NCI-H526 treated with DMSO at 0.1 percent for 48 hours (cell line): Measurements from ENCODE around the gene KIF13A.
"Not testable (repeated sequence)": the region's sequence is repeated elsewhere in the genome, so short reads cannot be mapped to it uniquely, and the experiment has no call there.

Experiments used
- DNase-seq: peaks from one replicate; lab custom pipeline; 2025; lab: John Stamatoyannopoulos, UW

KIF13A gene

DNA sequence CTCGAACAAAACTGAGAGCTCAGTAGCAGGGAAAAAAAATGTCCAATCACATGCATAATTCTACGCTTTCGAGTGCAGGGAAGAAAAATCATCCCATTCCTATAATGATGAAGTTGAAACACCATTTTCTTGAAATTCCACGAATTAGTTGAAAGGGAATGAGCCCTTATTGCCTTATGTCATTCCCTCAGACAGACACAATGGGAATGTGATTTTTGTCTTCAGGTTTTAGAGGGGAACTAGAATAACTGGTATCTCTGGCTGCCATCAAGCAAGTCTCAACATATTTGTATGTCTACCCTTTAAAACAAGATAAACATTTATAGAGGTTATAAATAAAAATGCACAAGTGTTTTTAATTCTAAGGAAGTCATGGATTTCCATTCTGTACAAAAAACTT is 87.9 kb downstream of the KIF13A start:
- no peak for DNase-seq

DNA sequence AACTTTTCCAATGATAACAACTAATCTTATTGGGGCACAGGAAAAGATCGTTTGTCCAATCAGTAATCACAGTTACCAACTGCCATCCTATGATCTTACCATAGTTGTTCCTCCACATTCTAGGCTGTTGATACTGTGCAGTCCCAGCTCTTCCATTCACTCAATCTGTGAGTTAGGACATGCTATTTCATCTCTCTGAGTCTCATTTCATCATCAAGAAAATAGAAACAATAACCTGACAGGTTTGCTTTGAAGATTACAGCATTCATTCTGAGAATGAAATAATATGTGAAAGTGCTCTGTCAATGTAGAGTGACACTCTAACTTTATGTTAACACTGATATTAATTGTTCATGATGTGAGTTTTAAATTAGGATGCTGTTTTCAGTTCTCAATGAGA is 89.8 kb downstream of the KIF13A start:
- DNase-seq = no peak

DNA sequence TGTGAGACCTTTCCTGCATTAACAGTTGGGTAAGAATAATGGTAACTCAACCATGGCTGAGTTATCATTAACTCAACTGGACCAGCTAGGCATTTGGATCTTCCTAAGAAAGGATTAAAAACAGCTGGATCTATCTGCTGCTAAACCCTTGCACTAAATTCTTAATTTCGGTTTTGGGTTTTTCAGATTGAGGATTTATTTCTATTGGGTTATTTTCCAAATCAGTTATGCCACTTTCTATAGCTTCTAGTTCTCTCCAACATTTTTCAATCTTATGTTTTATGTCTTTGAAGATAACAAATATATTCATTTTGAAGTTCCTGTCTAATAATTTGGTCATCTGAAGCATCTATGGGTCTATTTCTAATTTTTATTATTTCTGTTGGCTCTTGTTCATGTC is 92.5 kb downstream of the KIF13A start:
- no peak for DNase-seq

DNA sequence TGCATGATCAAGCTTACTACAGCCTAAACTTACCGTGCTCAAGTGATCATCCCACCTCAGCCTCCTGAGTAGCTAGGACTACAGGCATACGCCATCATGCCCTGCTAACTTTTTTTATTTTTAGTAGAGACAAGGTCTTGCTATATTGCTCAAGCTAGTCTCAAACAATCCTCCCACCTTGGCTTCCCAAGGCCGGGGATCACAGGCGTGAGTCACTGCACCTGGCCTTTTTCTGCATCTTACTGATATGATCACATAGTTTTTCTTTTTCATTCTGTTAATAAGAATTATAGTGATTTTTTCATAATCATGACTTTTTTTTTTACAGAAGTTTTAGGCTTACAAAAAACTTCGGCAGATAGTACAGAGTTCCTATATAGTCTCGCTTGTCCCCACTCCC is 93.2 kb downstream of the KIF13A start:
- no peak for DNase-seq

DNA sequence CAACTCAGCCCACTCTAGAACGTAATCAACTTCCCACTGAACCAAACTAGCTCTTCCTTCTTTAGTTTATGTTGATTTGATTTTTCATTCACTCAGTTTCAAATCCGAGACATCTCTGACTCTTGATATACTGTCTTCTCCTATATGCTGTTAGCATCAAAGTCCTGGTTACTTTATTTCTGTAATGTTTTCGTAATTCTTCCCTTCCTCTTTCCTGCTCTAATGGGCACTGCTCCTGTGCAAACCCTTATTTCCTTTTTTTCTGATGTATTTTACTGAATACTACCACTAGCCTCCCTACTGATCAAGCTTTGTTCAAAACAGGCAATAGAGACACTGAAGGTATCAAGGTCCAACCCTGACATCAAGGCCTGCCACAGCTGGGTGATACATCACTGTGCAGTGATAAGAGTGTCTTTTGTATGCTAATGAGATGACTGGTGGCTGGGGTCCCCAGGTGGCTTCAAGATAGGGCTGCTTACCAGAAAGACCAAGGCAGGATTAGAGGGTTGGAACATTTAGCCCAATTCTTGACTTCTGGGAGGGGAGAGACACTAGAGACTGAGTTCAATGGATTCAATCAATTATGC is 95.2 kb downstream of the KIF13A start:
- no peak for DNase-seq

DNA sequence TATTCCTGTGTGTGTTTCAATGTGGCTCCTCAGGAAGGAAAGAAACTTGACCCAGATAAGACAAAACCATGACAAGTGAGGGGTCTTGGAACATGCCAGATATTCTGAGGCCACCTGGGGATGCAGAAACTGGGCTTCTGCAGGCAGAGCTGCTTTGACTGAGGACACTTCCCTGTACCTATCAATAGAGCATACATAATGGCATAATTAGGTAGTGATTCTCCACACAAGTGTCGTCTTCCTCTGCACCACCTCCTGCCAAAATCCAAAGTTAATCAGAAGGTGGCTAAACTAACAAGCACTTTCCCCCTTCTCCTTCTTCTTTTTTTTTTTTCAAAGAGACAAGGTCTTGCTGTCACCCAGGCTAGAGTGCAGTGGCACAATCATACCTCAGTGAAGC is 97.1 kb downstream of the KIF13A start:
- no peak for DNase-seq

DNA sequence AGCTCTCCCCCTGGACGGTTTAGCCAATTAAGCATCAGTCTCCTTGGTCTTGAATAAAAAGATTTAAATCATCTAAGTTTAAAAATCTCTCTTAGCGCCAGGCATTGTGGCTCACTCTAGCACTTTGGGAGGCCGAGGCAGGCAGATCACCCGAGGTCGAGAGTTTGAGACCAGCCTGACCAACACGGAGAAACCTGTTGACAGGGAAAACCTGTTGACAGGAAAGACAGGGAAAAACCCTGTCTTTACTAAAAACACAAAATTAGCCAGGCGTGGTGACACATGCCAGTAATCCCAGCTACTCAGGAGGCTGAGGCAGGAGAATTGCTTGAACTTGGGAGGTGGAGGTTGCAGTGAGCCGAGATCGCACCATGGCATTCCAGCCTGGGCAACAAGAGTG is 97.7 kb downstream of the KIF13A start:
- not testable (repeated sequence) for DNase-seq

DNA sequence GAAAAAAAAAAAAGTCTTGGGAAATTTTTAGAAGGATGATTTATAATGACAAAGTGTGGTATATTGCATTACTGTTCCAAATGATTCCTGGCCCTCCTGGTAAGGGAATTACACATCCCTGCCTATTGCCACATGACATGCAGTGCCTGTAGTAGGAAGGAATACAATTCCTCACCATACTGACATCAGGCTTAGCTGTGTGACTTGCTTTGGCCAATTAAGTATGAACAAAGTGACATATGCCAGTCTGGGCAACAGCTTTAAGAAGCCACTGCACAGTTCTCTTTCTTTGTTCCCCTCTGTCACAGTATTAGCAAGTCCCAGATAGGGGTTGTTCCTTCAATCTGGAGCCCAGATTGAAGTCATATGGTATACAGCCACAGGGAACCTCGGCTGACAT is 100.5 kb downstream of the KIF13A start:
- no peak for DNase-seq

DNA sequence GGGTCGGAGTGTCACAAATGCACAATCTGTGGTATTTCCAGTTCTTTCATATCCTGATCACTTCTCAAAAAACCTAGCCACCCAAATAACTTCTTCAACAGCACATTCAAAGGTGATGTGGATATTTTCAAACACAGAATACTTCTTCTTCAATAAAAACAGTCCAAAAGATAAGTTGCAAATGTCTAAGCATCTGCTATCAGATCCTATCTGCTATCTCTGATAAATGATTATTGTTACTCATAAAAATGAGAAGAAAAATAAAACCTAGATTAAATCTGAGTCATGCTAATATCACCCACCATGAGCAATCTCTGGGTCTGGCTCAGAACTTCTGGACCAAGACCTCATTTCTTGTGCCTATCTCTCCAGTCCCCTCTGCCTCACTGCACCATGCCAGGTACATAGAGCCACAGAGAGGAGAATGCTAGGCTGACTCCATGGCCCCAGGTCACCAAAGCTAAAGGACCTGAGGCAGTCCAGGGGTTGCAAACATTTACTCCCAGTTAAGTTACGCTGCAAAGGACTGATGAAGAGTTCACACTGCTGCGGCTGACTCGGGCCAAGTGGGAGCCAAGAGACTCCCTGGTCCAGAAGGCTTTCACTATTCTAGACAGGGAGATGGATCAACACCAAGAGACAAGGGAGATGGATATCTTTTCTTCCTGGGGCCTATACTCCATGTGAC is 101.4 kb downstream of the KIF13A start:
- no peak for DNase-seq

DNA sequence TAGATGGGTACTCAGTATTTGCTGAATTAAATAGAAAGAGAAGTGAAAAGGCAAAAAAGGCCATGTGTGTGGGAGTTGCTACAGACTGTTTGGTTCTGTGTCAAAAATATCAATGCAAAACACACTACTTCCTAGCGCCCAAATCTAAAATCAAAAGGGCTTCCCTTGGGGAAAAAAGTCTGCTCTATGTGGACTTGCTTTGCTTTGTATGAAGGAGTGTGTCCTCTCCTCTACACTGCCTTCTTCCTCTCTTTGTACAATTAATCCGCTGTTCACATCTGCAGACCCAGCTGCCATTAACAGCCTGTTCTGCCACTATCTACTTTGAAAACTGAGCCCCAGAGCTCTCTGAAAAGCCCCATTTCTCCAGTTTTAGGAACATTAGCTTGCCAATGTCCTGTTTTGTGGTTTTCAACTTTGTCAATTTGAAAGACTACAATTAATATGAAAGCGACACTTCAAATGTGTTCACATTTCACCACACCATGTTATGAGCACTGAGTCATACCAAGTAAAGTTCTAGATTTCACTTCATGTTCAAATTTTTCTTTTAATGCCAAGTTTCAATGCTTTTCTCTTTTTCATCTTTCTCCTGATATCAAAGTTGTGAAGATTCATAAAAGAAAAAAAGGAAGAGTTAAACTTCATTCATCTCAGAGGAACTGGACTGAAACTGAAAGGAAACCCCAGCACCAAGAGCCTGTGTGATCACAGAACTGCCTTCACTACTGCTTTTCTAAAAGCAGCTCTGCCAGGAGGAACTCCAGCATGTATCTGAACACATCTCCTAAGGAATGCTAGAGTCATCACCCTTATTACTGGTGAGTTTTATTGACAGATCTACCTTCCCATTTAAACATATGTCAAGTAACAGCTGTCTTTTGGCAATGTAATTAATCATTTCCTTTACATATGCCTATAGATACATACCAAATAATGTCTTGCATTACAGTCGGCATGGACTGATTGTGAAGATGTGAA is 102.6 kb downstream of the KIF13A start:
- DNase-seq = no peak

DNA sequence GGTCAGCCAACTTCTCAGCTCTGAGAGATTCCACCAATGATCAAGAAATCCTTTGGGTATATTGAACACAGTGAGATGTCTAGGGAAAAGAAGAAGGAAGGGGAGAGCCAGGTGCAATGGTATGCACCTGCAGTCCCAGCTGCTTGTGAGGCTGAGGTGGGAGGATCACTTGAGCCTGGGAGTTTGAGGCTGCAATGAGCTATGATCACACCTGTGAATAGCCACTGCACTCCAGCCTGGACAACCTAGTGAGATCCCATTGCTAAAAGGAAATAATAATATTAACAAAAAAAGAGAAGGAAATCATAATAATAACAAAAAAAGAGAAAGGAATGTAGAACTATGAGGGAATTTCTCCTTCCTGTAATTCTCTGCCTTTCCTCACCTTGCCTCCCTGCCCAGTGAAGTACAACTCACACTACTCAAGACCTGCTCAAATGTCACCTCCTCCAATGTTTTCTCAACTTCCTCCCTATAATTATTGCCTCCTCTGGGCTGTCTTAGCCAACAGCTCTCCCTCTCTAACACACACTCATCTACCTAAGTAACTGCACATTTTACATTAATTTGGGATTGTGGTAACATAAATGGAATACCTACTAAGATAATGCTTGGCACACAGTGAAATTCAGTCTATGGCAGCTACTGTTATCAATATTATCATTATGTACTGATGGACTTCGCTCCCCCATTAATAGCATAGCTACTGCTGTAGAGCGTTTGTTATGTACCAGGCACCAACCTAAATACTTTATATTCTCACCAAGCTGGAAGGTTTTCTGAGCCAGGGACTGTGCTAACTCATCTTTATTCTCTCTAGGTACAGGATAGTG is 103.6 kb downstream of the KIF13A start:
- no peak for DNase-seq

DNA sequence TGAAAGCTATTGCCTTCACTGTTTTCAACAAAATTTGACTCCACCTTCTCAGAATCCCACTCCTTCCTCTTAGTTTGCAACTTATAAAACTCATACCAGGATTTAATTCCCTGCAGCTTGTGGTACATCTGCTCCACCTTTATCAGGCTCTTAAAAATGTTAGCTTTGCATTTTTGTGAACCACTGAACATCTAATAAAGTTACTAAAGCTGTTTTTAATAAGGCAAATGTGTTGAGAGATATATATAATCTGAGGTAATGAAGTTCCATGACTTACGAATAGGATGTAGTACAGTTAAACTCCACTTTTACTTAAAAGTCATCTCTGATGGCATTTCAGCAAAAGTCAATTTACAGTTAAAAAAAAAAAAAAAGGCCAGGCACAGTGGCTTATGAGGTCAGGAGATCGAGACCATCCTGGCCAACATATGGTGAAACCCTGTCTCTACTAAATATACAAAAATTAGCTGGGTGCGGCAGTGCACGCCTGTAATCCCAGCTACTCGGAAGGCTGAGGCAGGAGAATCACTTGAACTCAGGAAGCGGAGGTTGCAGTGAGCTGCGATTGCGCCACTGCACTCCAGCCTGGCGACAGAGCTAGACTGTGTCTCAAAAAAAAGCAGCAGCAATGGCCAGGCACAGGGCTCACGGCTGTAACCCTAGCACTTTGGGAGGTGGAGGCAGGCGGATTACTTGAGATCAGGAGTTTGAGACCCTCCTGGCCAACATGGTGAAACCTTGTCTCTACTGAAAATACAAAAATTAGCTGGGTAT is 106.2 kb downstream of the KIF13A start:
- DNase-seq = no peak

DNA sequence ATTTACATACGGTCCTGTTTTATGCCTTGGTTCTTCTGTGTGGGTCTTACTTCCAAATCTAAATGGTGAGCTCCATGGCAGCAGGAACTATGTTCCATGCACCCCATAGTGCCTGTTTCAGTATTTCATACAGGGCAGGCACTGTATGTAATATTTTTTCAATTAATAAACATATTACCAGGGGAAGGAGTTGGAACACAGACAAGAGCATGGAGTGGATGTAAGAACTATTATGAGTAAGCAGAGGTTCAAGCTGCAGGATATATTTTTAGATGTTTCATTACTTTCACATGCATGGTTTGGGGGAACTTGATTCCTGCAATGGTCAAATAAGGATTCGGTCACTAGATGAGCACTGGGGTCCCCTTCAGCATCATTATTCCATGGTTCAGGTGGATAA is 108.3 kb downstream of the KIF13A start:
- no peak for DNase-seq

DNA sequence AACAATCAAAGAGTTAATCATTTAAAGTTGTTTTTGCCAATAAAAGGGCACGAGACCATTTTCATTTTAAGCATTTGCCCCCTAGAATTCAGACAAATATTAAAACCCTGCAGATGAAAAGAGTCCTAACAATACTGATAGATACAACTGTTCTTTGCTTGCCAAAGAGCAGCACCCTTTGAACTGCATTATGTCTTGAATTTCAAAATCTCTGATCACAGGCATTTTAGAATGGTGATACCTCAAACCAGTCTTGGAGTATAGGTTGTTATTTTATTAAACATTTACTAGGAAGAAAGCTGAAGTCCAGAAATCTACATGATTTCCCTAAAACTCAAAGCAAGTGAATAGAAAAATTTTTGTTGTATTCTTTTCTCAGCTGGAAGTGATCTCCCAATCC is 108.7 kb downstream of the KIF13A start:
- no peak for DNase-seq

DNA sequence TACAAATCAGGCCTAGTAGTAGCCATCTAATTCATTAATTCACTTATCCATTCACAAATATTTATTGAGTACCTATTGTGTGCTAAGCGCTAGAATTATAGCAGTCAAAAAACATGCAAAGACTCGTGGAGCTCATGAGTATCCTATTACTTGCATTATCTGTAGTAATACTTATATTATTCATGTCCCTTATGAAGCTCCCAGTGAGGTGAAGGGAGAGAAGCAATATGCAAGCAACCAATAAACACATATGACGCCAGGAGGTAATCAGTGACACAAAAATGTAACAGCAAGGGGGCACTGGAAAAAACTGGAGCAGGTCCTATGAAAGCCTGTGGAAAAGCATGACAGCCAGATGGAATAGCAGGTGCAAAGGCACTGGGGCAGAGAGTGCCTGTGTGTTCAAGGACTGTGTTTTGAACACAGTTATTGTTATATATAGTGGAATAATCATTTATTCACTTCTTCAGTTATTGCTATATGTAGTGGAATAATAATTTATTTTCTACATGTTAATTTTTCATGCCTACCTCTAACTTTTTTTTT is 109.5 kb downstream of the KIF13A start:
- DNase-seq = no peak

DNA sequence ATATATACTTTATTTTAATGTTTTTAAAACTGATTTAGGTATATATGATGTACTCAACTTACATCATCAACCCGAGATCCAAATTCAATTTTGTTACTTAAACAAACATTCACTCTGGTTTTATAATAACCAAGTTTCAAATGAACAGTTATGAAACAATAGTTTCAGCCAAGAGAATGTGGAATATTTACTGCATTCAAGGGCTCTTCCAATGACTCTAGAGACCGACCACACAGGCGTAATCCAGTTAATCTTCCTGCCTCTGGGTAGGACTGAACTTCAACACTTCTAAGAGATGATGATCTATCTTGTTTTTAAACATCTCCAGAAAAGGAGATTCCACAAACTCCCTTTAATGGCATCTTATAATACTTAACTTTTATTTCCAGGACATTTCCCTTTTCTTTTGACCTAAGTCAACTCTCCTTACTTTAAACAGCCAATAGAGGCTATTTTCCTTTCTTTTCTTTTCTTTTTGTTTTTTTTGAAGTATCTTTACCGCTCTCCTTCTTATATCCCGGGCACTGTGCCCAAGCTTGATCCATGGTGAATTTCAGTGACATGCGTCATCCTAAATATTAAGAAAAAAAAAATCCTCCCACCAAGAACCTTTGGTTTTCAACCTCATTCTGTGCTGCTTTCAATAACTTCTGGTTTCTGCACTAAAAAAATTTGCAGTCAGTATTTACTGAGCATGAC is 110.1 kb downstream of the KIF13A start:
- DNase-seq = no peak

DNA sequence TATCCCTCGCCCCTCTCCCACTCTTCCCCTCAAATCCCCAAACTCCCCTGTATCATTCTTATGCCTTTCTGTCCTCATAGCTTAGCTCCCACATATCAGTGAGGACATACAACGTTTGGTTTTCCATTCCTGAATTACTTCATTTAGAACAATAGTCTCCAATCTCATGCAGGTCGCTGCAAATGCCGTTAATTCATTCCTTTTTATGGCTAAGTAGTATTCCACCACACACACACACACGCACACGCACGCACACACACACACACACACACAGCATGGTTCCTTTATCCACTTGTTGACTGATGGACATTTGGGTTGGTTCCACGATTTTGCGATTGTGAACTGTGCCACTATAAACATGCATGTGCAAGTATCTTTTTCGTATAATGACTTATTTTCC is 112.7 kb downstream of the KIF13A start:
- no peak for DNase-seq

DNA sequence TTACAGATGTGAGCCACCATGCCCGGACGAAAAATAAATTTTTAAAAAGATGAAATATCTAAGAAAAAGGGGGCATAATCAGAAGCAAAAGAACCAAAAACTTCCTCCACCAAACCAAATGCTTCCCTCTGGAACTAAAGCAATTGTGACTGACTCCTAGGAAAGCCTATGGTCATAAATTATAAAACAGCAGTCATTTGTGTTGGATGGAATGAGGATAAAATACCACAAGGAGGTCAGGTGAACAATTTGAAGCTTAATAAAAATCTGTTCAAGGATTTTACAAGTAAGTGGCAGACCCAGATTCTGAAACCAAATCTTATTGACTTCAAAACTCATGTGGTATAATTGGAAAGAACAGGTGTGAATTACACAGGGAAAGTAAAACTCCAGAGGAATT is 114.5 kb downstream of the KIF13A start:
- DNase-seq = no peak

DNA sequence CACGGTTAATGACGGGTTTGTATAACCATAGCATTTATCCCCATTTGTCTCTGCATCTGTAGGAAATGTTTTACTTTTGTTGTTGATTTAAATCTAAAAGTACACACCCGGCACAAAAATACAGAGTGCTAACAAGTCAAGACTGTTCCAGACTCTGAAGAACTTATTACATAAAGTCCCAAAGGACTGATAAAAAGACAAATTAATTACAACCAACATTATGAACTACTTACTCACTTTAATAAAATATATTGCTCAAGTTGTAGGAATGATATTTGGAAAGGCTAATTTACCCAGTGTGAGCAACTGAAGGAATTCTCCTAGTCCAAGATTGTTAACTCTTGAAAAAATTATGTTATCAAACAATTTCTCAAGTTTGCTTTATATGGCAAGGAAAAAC is 115.6 kb downstream of the KIF13A start:
- no peak for DNase-seq

DNA sequence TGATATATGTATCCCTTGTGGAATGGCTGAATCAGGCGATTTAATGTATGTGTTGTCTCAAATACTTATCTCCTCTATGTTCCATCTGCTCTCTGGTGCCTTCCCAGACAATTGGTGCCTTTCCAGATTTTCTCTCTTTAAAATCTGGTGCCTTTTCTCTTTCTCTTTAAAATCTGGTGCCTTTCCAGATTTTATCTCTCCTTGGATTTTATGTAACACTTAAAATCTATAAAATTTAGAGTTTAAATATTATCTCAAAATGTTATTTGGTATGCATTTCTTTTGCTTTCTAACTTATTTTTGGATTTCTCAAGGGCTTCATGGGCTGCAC is 116.3 kb downstream of the KIF13A start:
- DNase-seq = no peak
